Lower lobe of right lung (tissue), 2 donors: ENCODE measurements around the gene FNTB. TPM values are rescaled to one million over a fixed set of nuclear protein-coding genes. Genes with fewer than 3 reads are reported as not detected.

Experiments used
- ATAC-seq, 2 donors: fragments of 200-7000 bp; cut with Tn5 transposase; one replicate each; pipeline ENCODE4 v1.9.1; 2020 to 2022; ENCODE audit warnings: mild to moderate bottlenecking in 2 of 2, moderate library complexity in 2 of 2
- DNase-seq: peaks from one replicate; pipeline ENCODE4 v3.0.0-alpha.2; 2020
- H3K27ac ChIP-seq: fragments of 200-600 bp; one replicate; pipeline ENCODE4 v1.8.0; 2022
- H3K27me3 ChIP-seq: fragments of 200-600 bp; one replicate; pipeline ENCODE4 v1.8.0; 2022; ENCODE audit warnings: low read depth
- H3K36me3 ChIP-seq: fragments of 200-600 bp; one replicate; pipeline ENCODE4 v1.8.0; 2022; ENCODE audit warnings: mild to moderate bottlenecking
- H3K4me1 ChIP-seq: fragments of 200-600 bp; one replicate; pipeline ENCODE4 v1.8.0; 2022
- H3K4me3 ChIP-seq: fragments of 200-600 bp; one replicate; pipeline ENCODE4 v1.8.0; 2022; ENCODE audit warnings: mild to moderate bottlenecking
- H3K9me3 ChIP-seq: fragments of 200-600 bp; one replicate; pipeline ENCODE4 v1.8.0; 2022
- CTCF ChIP-seq: fragments of 200-600 bp; IDR thresholded peaks from one replicate; pipeline ENCODE4 v1.8.0; 2022; ENCODE audit warnings: antibody characterized with exemption, mild to moderate bottlenecking
- intact Hi-C: fragments of 100-400 bp; cut with DNase I; formaldehyde crosslinking; loops from one replicate; pipeline ENCODE4 v1.11.0; 2022
- total RNA-seq: library from RNA; stranded (reverse); fragmentation: NEBNext Ultra II Directional; extraction: Animal tissue kit (Norgen Biotek cat#: 25700); gene quantifications from one replicate; pipeline ENCODE4 v1.2.1, GENCODE V29; 2021
- donor health status: DM: no; HTN: yes; CAD: no; lungs with severe emphysema.

The FNTB gene
- total RNA-seq, 1 donor from 2014 or later: 14.0 TPM

GRCh38 chr14:64987438-64987767 is 708 bp downstream of the FNTB start:
- no peaks in the 10 kb centered on the region for H3K9me3 ChIP-seq
- no peaks in the 10 kb centered on the region for H3K36me3 ChIP-seq
- intact Hi-C loops: no loop called here
- H3K4me3 ChIP-seq: peak overlapping the region; percentile 86
- H3K27me3 ChIP-seq: no peaks in the 10 kb centered on the region
- H3K4me1 ChIP-seq: peaks cover 18% of the 10 kb centered on the region
- ATAC-seq: no peak
- no peak for TF ChIP-seq CTCF
- peak overlapping the region; percentile 86 for H3K27ac ChIP-seq
- DNase-seq: no peak

GRCh38 chr14:64990296-64990695 is 3.6 kb downstream of the FNTB start:
- DNase-seq (no peak), ATAC-seq (no peak)
- TF ChIP-seq CTCF: no peak
- Histone ChIP-seq H3K9me3 (no peaks in the 10 kb centered on the region), H3K27me3 (no peaks in the 10 kb centered on the region), H3K4me1 (peaks cover 15% of the 10 kb centered on the region), H3K36me3 (no peaks in the 10 kb centered on the region), H3K4me3 (no peak overlapping the region), H3K27ac (no peak overlapping the region)
- intact Hi-C loops: no loop called here

GRCh38 chr14:64990939-64991338 is 4.2 kb downstream of the FNTB start:
- H3K4me1 ChIP-seq: peaks cover 14% of the 10 kb centered on the region
- intact Hi-C loops: no loop called here

GRCh38 chr14:64992328-64992885 is 5.7 kb downstream of the FNTB start:
- intact Hi-C loops: no loop called here
- ATAC-seq (peak; percentile 14 to 58), DNase-seq (peak; percentile 55)
- peaks cover 9% of the 10 kb centered on the region for H3K4me1 ChIP-seq
- no peak for TF ChIP-seq CTCF
- H3K36me3 ChIP-seq: no peaks in the 10 kb centered on the region
- H3K27ac ChIP-seq: no peak overlapping the region
- no peak overlapping the region for H3K4me3 ChIP-seq
- no peaks in the 10 kb centered on the region for H3K9me3 ChIP-seq
- H3K27me3 ChIP-seq: no peaks in the 10 kb centered on the region

More at GRCh38 chr14:64990939-64991338, 4.2 kb downstream of the FNTB start:
- H3K36me3 ChIP-seq: no peaks in the 10 kb centered on the region
- no peak for TF ChIP-seq CTCF
- no peaks in the 10 kb centered on the region for H3K9me3 ChIP-seq
- H3K4me3 ChIP-seq: no peak overlapping the region
- ATAC-seq (no peak), DNase-seq (no peak)
- H3K27ac ChIP-seq: no peak overlapping the region
- H3K27me3 ChIP-seq: no peaks in the 10 kb centered on the region

- ATAC-seq: peak in 1 of 2 donors; percentile 43
- no peaks in the 10 kb centered on the region for H3K4me1 ChIP-seq
- H3K36me3 ChIP-seq: no peaks in the 10 kb centered on the region
- peak overlapping the region; percentile 26 for H3K27ac ChIP-seq
- intact Hi-C loops: no loop called here
- no peaks in the 10 kb centered on the region for H3K27me3 ChIP-seq
- DNase-seq: no peak
- H3K4me3 ChIP-seq: no peak overlapping the region
- no peak for TF ChIP-seq CTCF
- H3K9me3 ChIP-seq: no peaks in the 10 kb centered on the region
Measured at GRCh38 chr14:64993266-64993930, 6.7 kb downstream of the FNTB start.
